ENCODE results near the gene COA1.
"Not testable (repeated sequence)": the region's sequence is repeated elsewhere in the genome, so short reads cannot be mapped to it uniquely, and the experiment has no call there.

The COA1 gene

GRCh38 chr7:43650457-43651052, 78.8 kb downstream of the COA1 start:
- DNase-seq, result no peak

- peak; percentile 66 for DNase-seq
Measured at GRCh38 chr7:43649755-43650274, 79.5 kb downstream of the COA1 start.

GRCh38 chr7:43648473-43649406, 80.6 kb downstream of the COA1 start:
- peak; percentile 66 for DNase-seq

- DNase-seq, result peak; percentile 4
Measured at GRCh38 chr7:43647673-43648472, 81.5 kb downstream of the COA1 start.

- no peak for DNase-seq
Measured at GRCh38 chr7:43647339-43647672, 82.0 kb downstream of the COA1 start.

GRCh38 chr7:43646603-43647338, 82.6 kb downstream of the COA1 start:
- DNase-seq, result no peak

- no peak for DNase-seq
Measured at GRCh38 chr7:43645699-43646226, 83.6 kb downstream of the COA1 start.

- no peak for DNase-seq
Measured at GRCh38 chr7:43643846-43644245, 85.5 kb downstream of the COA1 start.

- no peak for DNase-seq
Measured at GRCh38 chr7:43642897-43643630, 86.3 kb downstream of the COA1 start.

- no peak for DNase-seq
Measured at GRCh38 chr7:43640679-43641078, 88.6 kb downstream of the COA1 start.

- no peak for DNase-seq
Measured at GRCh38 chr7:43639858-43640491, 89.3 kb downstream of the COA1 start.

- DNase-seq, result no peak
Measured at GRCh38 chr7:43637114-43637806, 92.1 kb downstream of the COA1 start.

- no peak for DNase-seq
Measured at GRCh38 chr7:43636093-43636492, 93.2 kb downstream of the COA1 start.

- no peak for DNase-seq
Measured at GRCh38 chr7:43634384-43634783, 94.9 kb downstream of the COA1 start.

GRCh38 chr7:43632746-43633145, 96.6 kb downstream of the COA1 start:
- DNase-seq, result no peak

- no peak for DNase-seq
Measured at GRCh38 chr7:43631559-43631958, 97.8 kb downstream of the COA1 start.

- DNase-seq, result no peak
Measured at GRCh38 chr7:43630482-43630881, 98.8 kb downstream of the COA1 start.

GRCh38 chr7:43629857-43630256, 99.5 kb downstream of the COA1 start:
- DNase-seq, result no peak

GRCh38 chr7:43628431-43628830, 100.9 kb downstream of the COA1 start:
- DNase-seq, result no peak

- DNase-seq, result not testable (repeated sequence)
Measured at GRCh38 chr7:43627798-43628197, 101.5 kb downstream of the COA1 start.

- DNase-seq, result no peak
Measured at GRCh38 chr7:43626695-43627094, 102.6 kb downstream of the COA1 start.

Measured in GDM1 (cell line).